Gastroesophageal sphincter (tissue), 3 donors: ENCODE measurements around the gene SLC38A3.

ENCODE experiments used
- EP300 ChIP-seq: sonication (generic); formaldehyde crosslinking; IDR thresholded peaks from one replicate; pipeline ENCODE4 v1.6.1; 2017; ENCODE audit warnings: antibody characterized with exemption, mild to moderate bottlenecking
- POLR2A ChIP-seq, 2 donors: fragments of 450-650 bp; IDR thresholded peaks; one replicate each; pipeline ENCODE4 v1.6.1; 2017; ENCODE audit warnings: antibody characterized with exemption in 2 of 2, mild to moderate bottlenecking in 2 of 2, moderate library complexity in 1 of 2
- POLR2AphosphoS5 ChIP-seq: sonication (generic); formaldehyde crosslinking; IDR thresholded peaks from one replicate; pipeline ENCODE4 v1.6.1; 2017; ENCODE audit warnings: antibody characterized with exemption
- TF ChIP-seq, protein P1 (sequence below), 4 experiments: fragments of 200-600 bp in 2 of 4; fragments of 450-650 bp in 2 of 4; sonication (generic) in 1 of 4; IDR thresholded peaks; one replicate each; pipeline ENCODE4 v1.5.1; 2017 to 2019; ENCODE audit warnings: antibody characterized with exemption in 4 of 4, mild to moderate bottlenecking in 2 of 4, moderate library complexity in 2 of 4

DNA sequence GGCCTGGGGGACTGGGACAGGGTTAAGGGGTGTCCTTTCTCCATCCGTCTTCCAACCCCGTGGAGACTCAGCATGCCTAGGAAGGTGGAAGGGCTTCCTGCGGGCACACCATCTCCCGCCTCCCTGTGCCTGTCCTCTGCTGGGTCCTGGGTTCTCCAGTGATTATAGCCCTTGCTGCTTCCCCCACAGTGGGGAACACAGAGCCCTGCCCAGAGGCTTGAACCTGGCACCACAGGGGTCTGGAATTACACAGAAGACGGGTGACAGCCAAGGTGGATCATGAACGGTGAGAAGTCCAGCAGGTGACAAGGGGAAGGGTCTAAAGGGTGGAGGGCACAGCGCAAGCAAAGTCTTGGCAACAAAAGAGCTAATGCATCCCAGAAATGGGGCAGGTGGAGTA is 57.7 kb downstream of the SLC38A3 start:
- TF ChIP-seq, protein P1, sequence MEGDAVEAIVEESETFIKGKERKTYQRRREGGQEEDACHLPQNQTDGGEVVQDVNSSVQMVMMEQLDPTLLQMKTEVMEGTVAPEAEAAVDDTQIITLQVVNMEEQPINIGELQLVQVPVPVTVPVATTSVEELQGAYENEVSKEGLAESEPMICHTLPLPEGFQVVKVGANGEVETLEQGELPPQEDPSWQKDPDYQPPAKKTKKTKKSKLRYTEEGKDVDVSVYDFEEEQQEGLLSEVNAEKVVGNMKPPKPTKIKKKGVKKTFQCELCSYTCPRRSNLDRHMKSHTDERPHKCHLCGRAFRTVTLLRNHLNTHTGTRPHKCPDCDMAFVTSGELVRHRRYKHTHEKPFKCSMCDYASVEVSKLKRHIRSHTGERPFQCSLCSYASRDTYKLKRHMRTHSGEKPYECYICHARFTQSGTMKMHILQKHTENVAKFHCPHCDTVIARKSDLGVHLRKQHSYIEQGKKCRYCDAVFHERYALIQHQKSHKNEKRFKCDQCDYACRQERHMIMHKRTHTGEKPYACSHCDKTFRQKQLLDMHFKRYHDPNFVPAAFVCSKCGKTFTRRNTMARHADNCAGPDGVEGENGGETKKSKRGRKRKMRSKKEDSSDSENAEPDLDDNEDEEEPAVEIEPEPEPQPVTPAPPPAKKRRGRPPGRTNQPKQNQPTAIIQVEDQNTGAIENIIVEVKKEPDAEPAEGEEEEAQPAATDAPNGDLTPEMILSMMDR (IDR thresholded peaks at IDR 0.05), result no peak
- TF ChIP-seq POLR2AphosphoS5 (no peak), EP300 (no peak), POLR2A (IDR thresholded peaks at IDR 0.05) (no peak)
